Activated T-helper 17 cell treated with anti-CD3 and anti-CD28 coated beads, Interleukin-2, amount 50 U/mL, for 72 hours (primary cell): ENCODE data around the gene NAPA. TPM values are rescaled to one million over a fixed set of nuclear protein-coding genes. Genes with fewer than 3 reads are reported as not detected.

Source experiments
- ATAC-seq: fragments of 150-1000 bp; cut with Tn5 transposase; replicated peaks from 2 replicates; pipeline ENCODE4 v1.10.0; 2021; ENCODE audit warnings: mild to moderate bottlenecking, moderate library complexity
- H3K27ac Mint-ChIP-seq: one replicate; pipeline ENCODE4 v1.8.0; 2022; ENCODE audit warnings: mixed read lengths
- H3K27me3 Mint-ChIP-seq: one replicate; pipeline ENCODE4 v1.8.0; 2022; ENCODE audit warnings: mixed read lengths
- H3K36me3 Mint-ChIP-seq: one replicate; pipeline ENCODE4 v1.8.0; 2022; ENCODE audit warnings: low read depth, mild to moderate bottlenecking, mixed read lengths
- H3K4me1 Mint-ChIP-seq: one replicate; pipeline ENCODE4 v1.8.0; 2022; ENCODE audit warnings: mixed read lengths
- H3K4me3 Mint-ChIP-seq: one replicate; pipeline ENCODE4 v1.8.0; 2022; ENCODE audit warnings: mild to moderate bottlenecking, mixed read lengths
- H3K9me3 Mint-ChIP-seq: one replicate; pipeline ENCODE4 v1.8.0; 2022; ENCODE audit warnings: mixed read lengths
- total RNA-seq, 2 donors: library from RNA; stranded (reverse); gene quantifications; one replicate each; pipeline ENCODE4 v1.2.3, GENCODE V29; 2022

Gene NAPA
- total RNA-seq, 2 donors from 2014 or later = 33.7 to 72.4 TPM

- Mint-ChIP-seq H3K27ac (no peak overlapping the region), H3K36me3 (no peaks in the 10 kb centered on the region), H3K4me1 (no peaks in the 10 kb centered on the region), H3K4me3 (no peak overlapping the region), H3K9me3 (no peaks in the 10 kb centered on the region), H3K27me3 (peaks cover 32% of the 10 kb centered on the region)
- ATAC-seq = no peak
Measured at GRCh38 chr19:47456721-47457474, 58.0 kb downstream of the NAPA start.

GRCh38 chr19:47450478-47450877 lies 64.4 kb downstream of the NAPA start:
- Mint-ChIP-seq H3K27ac (no peak overlapping the region), H3K4me1 (peaks cover 14% of the 10 kb centered on the region), H3K36me3 (no peaks in the 10 kb centered on the region), H3K4me3 (no peak overlapping the region), H3K27me3 (peaks cover 47% of the 10 kb centered on the region), H3K9me3 (no peaks in the 10 kb centered on the region)
- no peak for ATAC-seq

- Mint-ChIP-seq H3K27ac (no peak overlapping the region), H3K9me3 (no peaks in the 10 kb centered on the region), H3K36me3 (no peaks in the 10 kb centered on the region), H3K4me1 (peaks cover 35% of the 10 kb centered on the region), H3K27me3 (peaks cover 50% of the 10 kb centered on the region), H3K4me3 (peak overlapping the region; percentile 7)
- no peak for ATAC-seq
Measured at GRCh38 chr19:47448360-47448727, 66.5 kb downstream of the NAPA start.

- H3K4me1 Mint-ChIP-seq = peaks cover 38% of the 10 kb centered on the region
- H3K27me3 Mint-ChIP-seq = peaks cover 56% of the 10 kb centered on the region
- no peak overlapping the region for H3K27ac Mint-ChIP-seq
- peak overlapping the region; percentile 58 for H3K4me3 Mint-ChIP-seq
- no peaks in the 10 kb centered on the region for H3K9me3 Mint-ChIP-seq
- H3K36me3 Mint-ChIP-seq = no peaks in the 10 kb centered on the region
- peak; percentile 68 for ATAC-seq
Measured at GRCh38 chr19:47447470-47448359, 67.1 kb downstream of the NAPA start.

GRCh38 chr19:47446534-47447469 lies 68.1 kb downstream of the NAPA start:
- Mint-ChIP-seq H3K4me3 (peak overlapping the region; percentile 58), H3K27me3 (peaks cover 60% of the 10 kb centered on the region), H3K27ac (no peak overlapping the region), H3K9me3 (no peaks in the 10 kb centered on the region), H3K4me1 (peaks cover 38% of the 10 kb centered on the region), H3K36me3 (no peaks in the 10 kb centered on the region)
- peak; percentile 21 for ATAC-seq

- Mint-ChIP-seq H3K4me1 (peaks cover 38% of the 10 kb centered on the region), H3K27ac (peak overlapping the region; percentile 31), H3K9me3 (no peaks in the 10 kb centered on the region), H3K27me3 (peaks cover 61% of the 10 kb centered on the region), H3K36me3 (no peaks in the 10 kb centered on the region), H3K4me3 (peak overlapping the region; percentile 58)
- peak; percentile 39 for ATAC-seq
Measured at GRCh38 chr19:47445937-47446402, 68.9 kb downstream of the NAPA start.

- peaks cover 61% of the 10 kb centered on the region for H3K27me3 Mint-ChIP-seq
- no peaks in the 10 kb centered on the region for H3K36me3 Mint-ChIP-seq
- peak overlapping the region; percentile 58 for H3K4me3 Mint-ChIP-seq
- no peak for ATAC-seq
- H3K9me3 Mint-ChIP-seq = no peaks in the 10 kb centered on the region
- H3K27ac Mint-ChIP-seq = peak overlapping the region; percentile 31
- peaks cover 38% of the 10 kb centered on the region for H3K4me1 Mint-ChIP-seq
Measured at GRCh38 chr19:47445527-47445926, 69.3 kb downstream of the NAPA start.

GRCh38 chr19:47444388-47444821 lies 70.5 kb downstream of the NAPA start:
- Mint-ChIP-seq H3K9me3 (no peaks in the 10 kb centered on the region), H3K36me3 (no peaks in the 10 kb centered on the region), H3K27me3 (peaks cover 62% of the 10 kb centered on the region), H3K4me1 (peaks cover 38% of the 10 kb centered on the region), H3K4me3 (peak overlapping the region; percentile 58), H3K27ac (no peak overlapping the region)
- ATAC-seq = peak; percentile 39

GRCh38 chr19:47443331-47443730 lies 71.5 kb downstream of the NAPA start:
- Mint-ChIP-seq H3K4me3 (peak overlapping the region; percentile 58), H3K36me3 (no peaks in the 10 kb centered on the region), H3K27ac (no peak overlapping the region), H3K9me3 (no peaks in the 10 kb centered on the region), H3K27me3 (peaks cover 60% of the 10 kb centered on the region), H3K4me1 (peaks cover 38% of the 10 kb centered on the region)
- no peak for ATAC-seq

GRCh38 chr19:47438793-47439220 lies 76.1 kb downstream of the NAPA start:
- Mint-ChIP-seq H3K36me3 (no peaks in the 10 kb centered on the region), H3K4me1 (peaks cover 17% of the 10 kb centered on the region), H3K9me3 (no peaks in the 10 kb centered on the region), H3K27me3 (peaks cover 54% of the 10 kb centered on the region), H3K4me3 (no peak overlapping the region), H3K27ac (peak overlapping the region; percentile 1)
- ATAC-seq = no peak

Other genes starting within 250 kb of the NAPA start
- 10 to 100 TPM; 12.9 to 21.6 TPM for gene INAFM1, start 240.2 kb downstream of the NAPA start, total RNA-seq
- 1 to 10 TPM in 1 of 2 donors, under 1 TPM in 1; 0.85 to 2.4 TPM for gene C5AR1, start 205.2 kb downstream of the NAPA start, total RNA-seq
- under 1 TPM; 0.13 to 0.19 TPM for gene C5AR2, start 182.9 kb downstream of the NAPA start, total RNA-seq
- 10 to 100 TPM; 16.2 to 19.4 TPM for gene DHX34, start 165.7 kb downstream of the NAPA start, total RNA-seq
- under 1 TPM in 1 of 2 donors, not detected in 1; 0.39 TPM for gene MEIS3, start 95.5 kb downstream of the NAPA start, total RNA-seq
- under 1 TPM; 0.06 to 0.50 TPM for gene SLC8A2, start 43.2 kb downstream of the NAPA start, total RNA-seq
- gene KPTN, start 30.8 kb downstream of the NAPA start, total RNA-seq = 10 to 100 TPM; 12.9 to 17.7 TPM
- gene ZNF541, start 58.1 kb upstream of the NAPA start, total RNA-seq = under 1 TPM; 0.04 to 0.98 TPM
- gene BICRA, start 94.1 kb upstream of the NAPA start, total RNA-seq = 10 to 100 TPM; 10.3 to 12.2 TPM
- gene EHD2, start 198.4 kb upstream of the NAPA start, total RNA-seq = 1 to 10 TPM in 1 of 2 donors, under 1 TPM in 1; 0.35 to 8.2 TPM
- 100 to 1,000 TPM; 274 to 467 TPM for gene NOP53, start 230.5 kb upstream of the NAPA start, total RNA-seq